Peyer's patch (tissue), 4 donors: ENCODE results near the gene BCAR1. TPM values are rescaled to one million over a fixed set of nuclear protein-coding genes. Genes with fewer than 3 reads are reported as not detected.
"Not testable (repeated sequence)": the region's sequence is repeated elsewhere in the genome, so short reads cannot be mapped to it uniquely, and the experiment has no call there.

ENCODE experiments used
- DNase-seq, 3 donors: peaks; one replicate each; pipeline ENCODE4 v3.0.0-alpha.2; 2017 to 2019
- H3K27ac ChIP-seq, 4 donors: fragments of 200-600 bp; sonication (generic); one replicate each; pipeline ENCODE4 v1.5.1; 2016 to 2019
- H3K27me3 ChIP-seq, 2 donors: fragments of 200-600 bp; sonication (generic); one replicate each; pipeline ENCODE4 v1.5.1; 2019
- H3K36me3 ChIP-seq, 3 donors: fragments of 200-600 bp; sonication (generic); one replicate each; pipeline ENCODE4 v1.5.1; 2016 to 2019
- H3K4me1 ChIP-seq, 4 donors: fragments of 200-600 bp; sonication (generic); one replicate each; pipeline ENCODE4 v1.5.1; 2016 to 2019
- H3K4me3 ChIP-seq, 4 donors: fragments of 200-600 bp; sonication (generic); 1 replicate in 3 of 4; 2 replicates in 1 of 4; pipeline ENCODE4 v1.5.1; 2016 to 2019; ENCODE audit warnings: mild to moderate bottlenecking in 1 of 4
- H3K9me3 ChIP-seq, 4 donors: fragments of 200-600 bp; sonication (generic); one replicate each; pipeline ENCODE4 v1.5.1; 2016 to 2019; ENCODE audit warnings: mild to moderate bottlenecking in 1 of 4
- POLR2A ChIP-seq, 2 donors: fragments of 450-650 bp; IDR thresholded peaks; one replicate each; pipeline ENCODE4 v1.5.1; 2017; ENCODE audit warnings: antibody characterized with exemption in 2 of 2, mild to moderate bottlenecking in 2 of 2, moderate library complexity in 2 of 2
- total RNA-seq, 4 donors: library from RNA; depleted of rRNA; stranded (reverse); fragments of >200 nt; gene quantifications; one replicate each; pipeline ENCODE4 v1.1.0, GENCODE V29; 2016
- TF ChIP-seq, protein P1 (sequence below), 6 experiments: fragments of 450-650 bp in 4 of 6; fragments of 200-600 bp in 2 of 6; sonication (generic) in 1 of 6; IDR thresholded peaks; one replicate each; pipeline ENCODE4 v1.5.1; 2017 to 2019; ENCODE audit warnings: antibody characterized with exemption in 6 of 6, mild to moderate bottlenecking in 3 of 6, moderate library complexity in 1 of 6

BCAR1 gene
- total RNA-seq, 4 donors from 2014 or later, result 77.6 to 251 (median 206) TPM

GRCh38 chr16:75218256-75219076 is 33.0 kb downstream of the BCAR1 start, which contains the start of gene CTRB1:
CTRB1 (plus strand) TSS chr16:75218988; CDS start chr16:75219008, 20 bp downstream.
- H3K4me3 ChIP-seq, result no peak within 1 kb of the TSS
- no peak for DNase-seq
- no peaks in the 10 kb centered on the region for H3K4me1 ChIP-seq

GRCh38 chr16:75217389-75217851 is 34.0 kb downstream of the BCAR1 start:
- Histone ChIP-seq H3K4me3 (no peak overlapping the region), H3K9me3 (no peaks in the 10 kb centered on the region), H3K36me3 (no peaks in the 10 kb centered on the region), H3K27me3 (no peaks in the 10 kb centered on the region), H3K27ac (no peak overlapping the region), H3K4me1 (no peaks in the 10 kb centered on the region)
- TF ChIP-seq, protein P1, sequence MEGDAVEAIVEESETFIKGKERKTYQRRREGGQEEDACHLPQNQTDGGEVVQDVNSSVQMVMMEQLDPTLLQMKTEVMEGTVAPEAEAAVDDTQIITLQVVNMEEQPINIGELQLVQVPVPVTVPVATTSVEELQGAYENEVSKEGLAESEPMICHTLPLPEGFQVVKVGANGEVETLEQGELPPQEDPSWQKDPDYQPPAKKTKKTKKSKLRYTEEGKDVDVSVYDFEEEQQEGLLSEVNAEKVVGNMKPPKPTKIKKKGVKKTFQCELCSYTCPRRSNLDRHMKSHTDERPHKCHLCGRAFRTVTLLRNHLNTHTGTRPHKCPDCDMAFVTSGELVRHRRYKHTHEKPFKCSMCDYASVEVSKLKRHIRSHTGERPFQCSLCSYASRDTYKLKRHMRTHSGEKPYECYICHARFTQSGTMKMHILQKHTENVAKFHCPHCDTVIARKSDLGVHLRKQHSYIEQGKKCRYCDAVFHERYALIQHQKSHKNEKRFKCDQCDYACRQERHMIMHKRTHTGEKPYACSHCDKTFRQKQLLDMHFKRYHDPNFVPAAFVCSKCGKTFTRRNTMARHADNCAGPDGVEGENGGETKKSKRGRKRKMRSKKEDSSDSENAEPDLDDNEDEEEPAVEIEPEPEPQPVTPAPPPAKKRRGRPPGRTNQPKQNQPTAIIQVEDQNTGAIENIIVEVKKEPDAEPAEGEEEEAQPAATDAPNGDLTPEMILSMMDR (IDR thresholded peaks at IDR 0.05), result no peak
- no peak for TF ChIP-seq POLR2A (IDR thresholded peaks at IDR 0.05)
- no peak for DNase-seq

More at GRCh38 chr16:75218256-75219076, 33.0 kb downstream of the BCAR1 start, which contains the start of gene CTRB1:
- TF ChIP-seq POLR2A (IDR thresholded peaks at IDR 0.05), result no peak
- TF ChIP-seq, protein P1 (IDR thresholded peaks at IDR 0.05), result no peak
- Histone ChIP-seq H3K27ac (peak within 1 kb of the TSS in 1 of 4 donors; percentile 0), H3K27me3 (no peaks in the 10 kb centered on the region), H3K36me3 (no peaks in the 10 kb centered on the region), H3K9me3 (no peaks in the 10 kb centered on the region)

DNA sequence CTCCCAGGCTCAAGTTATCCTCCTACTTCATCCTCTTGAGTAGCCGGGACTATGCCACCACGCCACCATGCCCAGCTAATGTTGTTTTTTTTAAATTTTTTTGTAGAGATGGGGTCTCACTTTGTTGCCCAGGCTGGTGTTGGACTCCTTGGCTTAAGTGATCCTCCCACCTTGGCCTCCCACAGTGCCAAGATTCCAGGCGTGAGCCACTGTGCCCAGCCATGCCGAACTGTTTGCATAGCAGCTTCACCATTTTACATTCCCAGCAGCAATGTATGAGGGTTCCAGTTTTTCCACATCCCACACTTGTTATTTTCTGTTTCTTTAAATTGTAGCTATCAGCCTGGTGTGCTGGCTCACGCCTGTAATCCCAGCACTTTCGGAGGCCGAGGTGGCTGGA is 34.8 kb downstream of the BCAR1 start:
- H3K27ac ChIP-seq, result no peak overlapping the region
- no peak overlapping the region for H3K4me3 ChIP-seq
- no peak for DNase-seq

GRCh38 chr16:75216127-75216526 is 35.3 kb downstream of the BCAR1 start:
- no peak overlapping the region for H3K4me3 ChIP-seq
- H3K27me3 ChIP-seq, result no peaks in the 10 kb centered on the region
- no peaks in the 10 kb centered on the region for H3K36me3 ChIP-seq
- TF ChIP-seq, protein P1 (IDR thresholded peaks at IDR 0.05), result no peak
- no peak for TF ChIP-seq POLR2A (IDR thresholded peaks at IDR 0.05)
- no peak overlapping the region for H3K27ac ChIP-seq
- DNase-seq, result no peak
- no peaks in the 10 kb centered on the region for H3K9me3 ChIP-seq
- H3K4me1 ChIP-seq, result no peaks in the 10 kb centered on the region

More for the DNA sequence above, 34.8 kb downstream of the BCAR1 start:
- no peaks in the 10 kb centered on the region for H3K4me1 ChIP-seq
- no peaks in the 10 kb centered on the region for H3K36me3 ChIP-seq
- TF ChIP-seq, protein P1 (IDR thresholded peaks at IDR 0.05), result no peak
- TF ChIP-seq POLR2A (IDR thresholded peaks at IDR 0.05), result no peak
- no peaks in the 10 kb centered on the region for H3K9me3 ChIP-seq
- H3K27me3 ChIP-seq, result no peaks in the 10 kb centered on the region

- DNase-seq, H3K27me3 ChIP-seq, H3K27ac ChIP-seq, H3K4me1 ChIP-seq, H3K36me3 ChIP-seq, H3K9me3 ChIP-seq, H3K4me3 ChIP-seq: not testable (repeated sequence)
Measured at GRCh38 chr16:75211286-75211685, 40.1 kb downstream of the BCAR1 start.

- Histone ChIP-seq H3K36me3 (no peaks in the 10 kb centered on the region), H3K4me1 (no peaks in the 10 kb centered on the region), H3K27me3 (no peaks in the 10 kb centered on the region), H3K27ac (no peak overlapping the region), H3K4me3 (no peak overlapping the region), H3K9me3 (no peaks in the 10 kb centered on the region)
- TF ChIP-seq, protein P1 (IDR thresholded peaks at IDR 0.05), result no peak
- no peak for TF ChIP-seq POLR2A (IDR thresholded peaks at IDR 0.05)
- DNase-seq, result no peak
Measured at GRCh38 chr16:75209944-75210343, 41.5 kb downstream of the BCAR1 start.

DNA sequence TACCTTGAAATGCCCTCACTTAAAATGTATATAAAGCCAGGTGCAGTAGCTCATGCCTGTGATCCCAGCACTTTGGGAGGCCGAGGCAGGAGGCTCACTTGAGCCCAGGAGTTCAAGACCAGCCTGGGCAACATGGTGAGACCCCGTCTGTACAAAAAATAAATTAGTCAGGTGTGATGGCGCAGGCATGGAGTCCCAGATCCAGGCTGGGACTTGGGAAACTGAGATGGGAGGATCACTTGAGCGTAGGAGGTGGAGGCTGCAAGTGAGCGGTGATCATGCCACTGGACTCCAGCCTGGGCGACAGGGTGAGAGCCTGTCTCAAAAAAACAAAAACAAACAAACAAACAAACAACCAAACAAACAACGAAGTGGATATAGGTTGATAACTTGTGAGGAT is 41.9 kb downstream of the BCAR1 start:
- not testable (repeated sequence) for H3K9me3 ChIP-seq, H3K27me3 ChIP-seq, H3K4me1 ChIP-seq, DNase-seq, H3K27ac ChIP-seq, H3K4me3 ChIP-seq, H3K36me3 ChIP-seq
